ENCODE results near the gene VWA7.

Gene VWA7

GRCh38 chr6:31779908-31780307 lies 2.8 kb upstream of the VWA7 start:
- Histone ChIP-seq H2AFZ (ENCODE audit: low read length) (no peak overlapping the region), H3K4me3 (ENCODE audit: low read length in 2 of 2) (no peak overlapping the region), H2BK12ac (ENCODE audit: low read length) (no peak overlapping the region), H2BK5ac (ENCODE audit: low read length) (no peak overlapping the region), H2AK5ac (ENCODE audit: low read depth, low read length) (no peak overlapping the region), H4K8ac (ENCODE audit: low read depth, low read length) (no peak overlapping the region), H3K27ac (replicated peaks; ENCODE audit: low read length) (no peak overlapping the region), H3K4me1 (ENCODE audit: control insufficient read depth in 2 of 2, insufficient read depth in 1 of 2, low read depth in 1 of 2, low read length in 2 of 2) (peaks cover 4 to 8% of the 10 kb centered on the region in 2 donors), H3K23ac (ENCODE audit: low read depth, low read length, poor library complexity) (no peak overlapping the region), H3K36me3 (replicated peaks in 1 of 2; ENCODE audit: control insufficient read depth in 2 of 2, insufficient read depth in 2 of 2, low read length in 2 of 2) (peaks cover 53 to 74% of the 10 kb centered on the region in 2 donors), H2BK120ac (ENCODE audit: low read depth, low read length) (no peak overlapping the region), H3K9me3 (replicated peaks in 1 of 2; ENCODE audit: control insufficient read depth in 2 of 2, insufficient read depth in 1 of 2, low read depth in 1 of 2, low read length in 2 of 2) (no peaks in the 10 kb centered on the region), H4K91ac (ENCODE audit: low read depth, low read length, poor library complexity) (no peak overlapping the region), H2BK15ac (ENCODE audit: low read length) (no peak overlapping the region), H3K27me3 (ENCODE audit: control insufficient read depth in 3 of 3, insufficient read depth in 3 of 3, low read depth in 1 of 3, low read length in 3 of 3) (no peaks in the 10 kb centered on the region), H3K9ac (ENCODE audit: low read depth, low read length, poor library complexity) (no peak overlapping the region), H3K79me1 (ENCODE audit: low read depth, low read length) (peaks cover 2% of the 10 kb centered on the region), H3K14ac (ENCODE audit: low read length) (no peak overlapping the region), H3K4me2 (ENCODE audit: insufficient read depth, low read length, poor library complexity, severe bottlenecking) (no peak overlapping the region), H3K4ac (ENCODE audit: low read length) (no peak overlapping the region), H3K18ac (ENCODE audit: low read length) (no peak overlapping the region)
- no peak for DNase-seq (ENCODE audit: low spot score)
- no CpG with 5 or more reads among the region's 10 CpGs for WGBS, 2 donors (ENCODE audit: extremely low coverage in 2 of 2, insufficient read length in 2 of 2, insufficient replicate concordance in 1 of 2)

GRCh38 chr6:31778999-31779885 lies 2.1 kb upstream of the VWA7 start:
- H3K4me2 ChIP-seq (ENCODE audit: insufficient read depth, low read length, poor library complexity, severe bottlenecking) = no peak overlapping the region
- no peak overlapping the region for H3K14ac ChIP-seq (ENCODE audit: low read length)
- no peak overlapping the region for H2BK120ac ChIP-seq (ENCODE audit: low read depth, low read length)
- H3K9me3 ChIP-seq (replicated peaks in 1 of 2; ENCODE audit: control insufficient read depth in 2 of 2, insufficient read depth in 1 of 2, low read depth in 1 of 2, low read length in 2 of 2) = no peaks in the 10 kb centered on the region
- no peak overlapping the region for H2BK15ac ChIP-seq (ENCODE audit: low read length)
- no peak for DNase-seq (ENCODE audit: low spot score)
- H3K4me1 ChIP-seq (ENCODE audit: control insufficient read depth in 2 of 2, insufficient read depth in 1 of 2, low read depth in 1 of 2, low read length in 2 of 2) = peaks cover 4 to 8% of the 10 kb centered on the region in 2 donors
- no CpG with 5 or more reads among the region's 43 CpGs for WGBS, 2 donors (ENCODE audit: extremely low coverage in 2 of 2, insufficient read length in 2 of 2, insufficient replicate concordance in 1 of 2)
- H3K36me3 ChIP-seq (replicated peaks in 1 of 2; ENCODE audit: control insufficient read depth in 2 of 2, insufficient read depth in 2 of 2, low read length in 2 of 2) = peaks cover 46 to 68% of the 10 kb centered on the region in 2 donors
- no peak overlapping the region for H3K18ac ChIP-seq (ENCODE audit: low read length)
- no peaks in the 10 kb centered on the region for H3K27me3 ChIP-seq (ENCODE audit: control insufficient read depth in 3 of 3, insufficient read depth in 3 of 3, low read depth in 1 of 3, low read length in 3 of 3)
- no peak overlapping the region for H3K4me3 ChIP-seq (ENCODE audit: low read length in 2 of 2)
- H2BK5ac ChIP-seq (ENCODE audit: low read length) = no peak overlapping the region
- no peak overlapping the region for H3K9ac ChIP-seq (ENCODE audit: low read depth, low read length, poor library complexity)
- H3K27ac ChIP-seq (replicated peaks; ENCODE audit: low read length) = no peak overlapping the region
- no peak overlapping the region for H2AK5ac ChIP-seq (ENCODE audit: low read depth, low read length)
- H2AFZ ChIP-seq (ENCODE audit: low read length) = no peak overlapping the region
- peaks cover 2% of the 10 kb centered on the region for H3K79me1 ChIP-seq (ENCODE audit: low read depth, low read length)
- H3K4ac ChIP-seq (ENCODE audit: low read length) = no peak overlapping the region
- H2BK12ac ChIP-seq (ENCODE audit: low read length) = no peak overlapping the region
- H4K91ac ChIP-seq (ENCODE audit: low read depth, low read length, poor library complexity) = no peak overlapping the region
- no peak overlapping the region for H4K8ac ChIP-seq (ENCODE audit: low read depth, low read length)
- H3K23ac ChIP-seq (ENCODE audit: low read depth, low read length, poor library complexity) = peak overlapping the region; percentile 43

GRCh38 chr6:31778193-31778592 lies 1.1 kb upstream of the VWA7 start:
- H2BK5ac ChIP-seq (ENCODE audit: low read length) = peak overlapping the region; percentile 5
- H3K4me3 ChIP-seq (ENCODE audit: low read length in 2 of 2) = no peak overlapping the region
- H2BK120ac ChIP-seq (ENCODE audit: low read depth, low read length) = no peak overlapping the region
- H3K18ac ChIP-seq (ENCODE audit: low read length) = no peak overlapping the region
- no peak overlapping the region for H2AK5ac ChIP-seq (ENCODE audit: low read depth, low read length)
- no peak overlapping the region for H4K91ac ChIP-seq (ENCODE audit: low read depth, low read length, poor library complexity)
- H3K4me2 ChIP-seq (ENCODE audit: insufficient read depth, low read length, poor library complexity, severe bottlenecking) = no peak overlapping the region
- no peak overlapping the region for H4K8ac ChIP-seq (ENCODE audit: low read depth, low read length)
- H3K9me3 ChIP-seq (replicated peaks in 1 of 2; ENCODE audit: control insufficient read depth in 2 of 2, insufficient read depth in 1 of 2, low read depth in 1 of 2, low read length in 2 of 2) = no peaks in the 10 kb centered on the region
- H2AFZ ChIP-seq (ENCODE audit: low read length) = no peak overlapping the region
- no peak overlapping the region for H3K14ac ChIP-seq (ENCODE audit: low read length)
- H3K4me1 ChIP-seq (ENCODE audit: control insufficient read depth in 2 of 2, insufficient read depth in 1 of 2, low read depth in 1 of 2, low read length in 2 of 2) = peaks cover 4 to 8% of the 10 kb centered on the region in 2 donors
- H3K9ac ChIP-seq (ENCODE audit: low read depth, low read length, poor library complexity) = no peak overlapping the region
- no peak for DNase-seq (ENCODE audit: low spot score)
- WGBS, 2 donors (ENCODE audit: extremely low coverage in 2 of 2, insufficient read length in 2 of 2, insufficient replicate concordance in 1 of 2) = no CpG with 5 or more reads among the region's 5 CpGs
- no peak overlapping the region for H2BK15ac ChIP-seq (ENCODE audit: low read length)
- H3K23ac ChIP-seq (ENCODE audit: low read depth, low read length, poor library complexity) = no peak overlapping the region
- H3K79me1 ChIP-seq (ENCODE audit: low read depth, low read length) = peaks cover 2% of the 10 kb centered on the region
- no peaks in the 10 kb centered on the region for H3K27me3 ChIP-seq (ENCODE audit: control insufficient read depth in 3 of 3, insufficient read depth in 3 of 3, low read depth in 1 of 3, low read length in 3 of 3)
- H2BK12ac ChIP-seq (ENCODE audit: low read length) = no peak overlapping the region
- H3K27ac ChIP-seq (replicated peaks; ENCODE audit: low read length) = no peak overlapping the region
- H3K36me3 ChIP-seq (replicated peaks in 1 of 2; ENCODE audit: control insufficient read depth in 2 of 2, insufficient read depth in 2 of 2, low read length in 2 of 2) = peaks cover 42 to 58% of the 10 kb centered on the region in 2 donors
- H3K4ac ChIP-seq (ENCODE audit: low read length) = no peak overlapping the region

- no peak overlapping the region for H3K27ac ChIP-seq (replicated peaks; ENCODE audit: low read length)
- H3K23ac ChIP-seq (ENCODE audit: low read depth, low read length, poor library complexity) = peak overlapping the region; percentile 93
- H2BK5ac ChIP-seq (ENCODE audit: low read length) = no peak overlapping the region
- DNase-seq (ENCODE audit: low spot score) = no peak
- H3K4me1 ChIP-seq (ENCODE audit: control insufficient read depth in 2 of 2, insufficient read depth in 1 of 2, low read depth in 1 of 2, low read length in 2 of 2) = peaks cover 4 to 8% of the 10 kb centered on the region in 2 donors
- no peak overlapping the region for H2AK5ac ChIP-seq (ENCODE audit: low read depth, low read length)
- no peak overlapping the region for H2BK12ac ChIP-seq (ENCODE audit: low read length)
- H4K8ac ChIP-seq (ENCODE audit: low read depth, low read length) = no peak overlapping the region
- peaks cover 2% of the 10 kb centered on the region for H3K79me1 ChIP-seq (ENCODE audit: low read depth, low read length)
- no peaks in the 10 kb centered on the region for H3K27me3 ChIP-seq (ENCODE audit: control insufficient read depth in 3 of 3, insufficient read depth in 3 of 3, low read depth in 1 of 3, low read length in 3 of 3)
- no peak overlapping the region for H3K18ac ChIP-seq (ENCODE audit: low read length)
- no peak overlapping the region for H4K91ac ChIP-seq (ENCODE audit: low read depth, low read length, poor library complexity)
- H3K9me3 ChIP-seq (replicated peaks in 1 of 2; ENCODE audit: control insufficient read depth in 2 of 2, insufficient read depth in 1 of 2, low read depth in 1 of 2, low read length in 2 of 2) = no peaks in the 10 kb centered on the region
- no peak overlapping the region for H3K4ac ChIP-seq (ENCODE audit: low read length)
- no CpG with 5 or more reads among the region's 5 CpGs for WGBS, 2 donors (ENCODE audit: extremely low coverage in 2 of 2, insufficient read length in 2 of 2, insufficient replicate concordance in 1 of 2)
- no peak overlapping the region for H3K14ac ChIP-seq (ENCODE audit: low read length)
- no peak overlapping the region for H3K9ac ChIP-seq (ENCODE audit: low read depth, low read length, poor library complexity)
- H3K36me3 ChIP-seq (replicated peaks in 1 of 2; ENCODE audit: control insufficient read depth in 2 of 2, insufficient read depth in 2 of 2, low read length in 2 of 2) = peaks cover 38 to 53% of the 10 kb centered on the region in 2 donors
- no peak overlapping the region for H3K4me3 ChIP-seq (ENCODE audit: low read length in 2 of 2)
- no peak overlapping the region for H2BK120ac ChIP-seq (ENCODE audit: low read depth, low read length)
- no peak overlapping the region for H3K4me2 ChIP-seq (ENCODE audit: insufficient read depth, low read length, poor library complexity, severe bottlenecking)
- no peak overlapping the region for H2BK15ac ChIP-seq (ENCODE audit: low read length)
- no peak overlapping the region for H2AFZ ChIP-seq (ENCODE audit: low read length)
Observed at GRCh38 chr6:31777667-31778050, 531 bp upstream of the VWA7 start.
